DMS53 treated with DMSO at 0.1 percent for 48 hours (cell line): ENCODE data around the gene CAMTA1.

Experiments used
- DNase-seq: peaks from one replicate; lab custom pipeline; 2025; ENCODE audit not compliant: unreplicated experiment; lab: John Stamatoyannopoulos, UW

CAMTA1 gene

DNA sequence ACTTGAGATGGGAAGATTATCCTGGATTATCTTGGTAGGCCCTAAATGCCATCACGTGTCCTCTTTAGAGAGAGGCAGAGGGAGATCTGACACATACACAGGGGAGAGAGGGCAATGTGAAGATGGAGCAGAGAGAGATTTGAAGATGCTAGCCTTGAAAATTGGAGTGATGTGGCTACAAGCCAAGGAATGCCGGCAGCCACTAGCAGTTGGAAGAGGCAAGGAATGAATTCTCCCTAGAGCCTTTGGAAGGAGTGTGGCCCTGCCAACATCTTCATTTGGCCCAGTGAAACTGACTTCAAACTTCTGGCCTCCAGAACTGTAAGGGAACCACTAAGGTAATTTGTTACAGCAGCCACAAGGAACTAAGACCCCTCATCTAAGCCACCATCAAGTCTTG lies 8.9 kb upstream of the CAMTA1 start:
- no peak for DNase-seq

DNA sequence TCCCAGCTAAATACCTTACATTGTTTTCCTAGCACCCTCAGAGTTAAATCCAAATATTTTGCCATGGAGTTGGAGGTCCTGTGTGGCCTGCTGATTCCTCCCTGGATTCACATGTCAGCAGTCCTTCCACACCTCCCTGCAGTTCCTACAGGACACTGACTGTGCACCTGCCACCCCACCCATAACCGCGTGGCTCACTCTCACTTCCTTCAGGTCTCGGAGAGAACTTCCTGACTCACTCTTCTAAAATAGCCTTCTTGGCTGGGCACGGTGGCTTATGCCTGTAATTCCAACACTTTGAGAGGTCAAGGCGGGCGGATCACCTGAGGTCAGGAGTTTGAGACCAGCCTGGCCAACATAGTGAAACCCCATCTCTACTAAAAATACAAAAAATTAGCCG lies 8.4 kb upstream of the CAMTA1 start:
- no peak for DNase-seq

DNA sequence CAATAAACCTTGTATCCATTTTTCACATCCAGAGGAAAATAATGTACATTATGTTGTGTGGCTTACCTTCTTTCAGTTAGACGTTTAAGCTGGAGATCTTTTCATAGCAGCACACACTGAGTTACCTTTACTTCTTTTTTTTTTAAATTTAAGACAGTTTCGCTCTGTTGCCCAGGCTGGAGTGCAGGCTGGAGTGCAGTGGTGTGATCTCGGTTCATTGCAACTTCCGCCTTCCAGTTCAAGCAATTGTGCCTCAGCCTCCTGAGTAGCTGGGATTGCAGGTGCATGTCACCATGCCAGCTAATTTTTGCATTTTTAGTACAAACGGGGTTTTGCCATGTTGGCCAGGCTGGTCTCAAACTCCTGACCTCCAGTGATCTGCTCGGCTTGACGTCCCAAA lies 7.4 kb upstream of the CAMTA1 start:
- DNase-seq = no peak

GRCh38 chr1:6779089-6779805 lies 6.0 kb upstream of the CAMTA1 start:
- no peak for DNase-seq

- DNase-seq = no peak
Measured at GRCh38 chr1:6782151-6782550, 3.1 kb upstream of the CAMTA1 start.

DNA sequence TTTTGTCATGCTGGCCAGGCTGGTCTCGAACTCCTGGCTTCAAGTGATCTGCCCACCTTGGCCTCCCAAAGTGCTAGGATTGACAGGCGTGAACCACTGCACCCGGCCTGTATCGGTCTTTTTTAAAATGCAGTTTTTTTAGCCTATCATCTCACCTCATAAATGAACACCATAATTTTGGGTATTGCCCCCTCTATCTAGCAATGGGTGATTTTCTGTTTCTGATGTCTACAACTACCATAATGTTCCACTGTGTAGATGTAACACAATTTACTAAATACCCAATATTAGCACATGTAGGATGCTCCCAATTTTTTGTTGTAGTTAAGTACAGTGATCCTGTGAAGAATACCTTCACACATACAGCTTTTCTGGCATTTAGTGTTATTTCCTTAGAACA lies 2.0 kb upstream of the CAMTA1 start:
- no peak for DNase-seq

DNA sequence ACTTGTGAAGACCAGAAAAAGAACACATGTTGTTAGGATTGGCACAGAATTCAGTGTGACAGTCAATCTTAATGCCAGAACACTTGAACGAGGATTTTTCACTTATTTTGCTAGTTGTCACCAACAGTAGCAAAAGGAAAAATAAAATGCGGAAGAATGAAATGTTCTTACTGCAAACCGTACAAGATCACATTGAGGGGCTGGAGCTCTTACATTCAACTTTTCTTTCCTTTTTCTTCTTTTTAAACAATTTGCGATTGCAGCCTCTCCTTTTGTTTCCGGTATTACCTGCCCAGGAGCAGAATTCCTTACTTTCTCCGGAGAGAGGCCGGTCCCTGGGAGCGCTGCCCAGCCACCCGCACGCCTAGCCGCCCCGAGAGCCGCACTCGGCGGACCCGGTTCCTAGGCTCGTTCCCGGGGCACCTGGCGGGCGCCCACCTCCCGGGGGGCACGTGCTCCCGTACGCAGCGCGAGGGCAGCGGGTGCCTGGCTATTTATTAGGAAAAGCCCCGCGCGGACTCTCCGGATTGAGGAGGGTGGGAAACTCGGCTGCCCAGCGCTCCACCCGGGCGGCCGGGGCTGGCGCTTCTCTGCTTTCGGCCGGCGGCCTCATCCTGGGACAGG lies 1.2 kb upstream of the CAMTA1 start:
- peak; percentile 17 for DNase-seq

- DNase-seq = peak; percentile 99
Measured at GRCh38 chr1:6784560-6785317, 515 bp upstream of the CAMTA1 start.

DNA sequence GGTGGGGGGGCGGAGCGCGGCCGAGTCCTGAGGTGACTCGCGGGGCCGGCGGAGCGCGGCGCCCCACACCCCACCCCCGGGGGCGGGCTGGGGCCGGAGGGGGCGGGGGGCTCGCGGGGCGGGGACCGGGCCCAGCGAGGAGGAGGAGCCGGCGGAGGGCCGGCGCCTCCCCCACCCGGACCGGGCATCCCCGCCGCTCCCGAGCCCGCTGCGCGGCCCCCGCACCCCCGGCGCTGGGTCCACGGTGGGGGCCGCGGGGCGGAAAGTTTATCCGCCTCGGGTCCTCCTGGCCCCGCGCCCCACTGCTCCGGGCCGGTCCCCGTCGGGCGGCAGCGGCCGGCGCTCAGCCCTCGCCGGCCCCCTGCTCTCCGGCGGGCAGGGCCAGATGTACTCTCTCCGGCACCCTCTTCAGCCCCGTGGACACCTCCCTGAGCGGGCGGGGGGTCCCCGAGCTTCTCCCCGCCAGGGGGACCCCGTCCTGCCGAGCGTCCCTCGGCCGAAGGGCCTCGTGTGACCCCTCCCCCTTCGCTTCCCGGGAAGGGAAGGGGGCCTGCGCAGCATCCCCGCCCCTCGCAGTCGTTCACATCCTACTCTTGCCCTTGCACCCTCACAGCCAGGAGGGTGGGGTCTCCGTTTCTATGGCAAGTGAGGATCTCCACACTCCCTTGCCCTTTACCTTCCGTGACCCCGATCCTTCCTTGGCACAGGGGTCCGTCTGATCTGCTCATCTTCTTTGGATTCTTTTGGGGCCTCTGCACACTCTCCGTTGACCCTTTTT lies 663 bp downstream of the CAMTA1 start:
- DNase-seq = no peak

DNA sequence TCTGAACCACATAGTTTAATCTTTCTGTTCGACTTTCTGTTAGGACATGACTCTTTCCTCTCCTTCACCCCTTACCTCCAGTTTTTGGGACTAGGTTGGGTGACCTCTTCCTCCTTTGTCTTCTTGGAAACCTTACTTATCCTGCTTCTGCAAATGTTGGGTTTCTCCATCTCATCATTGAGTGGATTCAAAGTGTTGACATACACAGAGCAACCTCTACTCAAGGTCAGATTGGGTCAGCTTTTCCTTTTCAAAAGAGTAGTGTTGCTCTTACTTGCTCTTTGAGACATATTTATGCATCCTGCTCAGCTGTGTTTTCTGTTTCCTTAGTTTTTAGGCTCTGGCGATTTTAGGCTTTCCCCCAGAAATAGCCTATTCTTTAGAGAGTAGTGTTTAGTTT lies 3.7 kb downstream of the CAMTA1 start:
- no peak for DNase-seq

DNA sequence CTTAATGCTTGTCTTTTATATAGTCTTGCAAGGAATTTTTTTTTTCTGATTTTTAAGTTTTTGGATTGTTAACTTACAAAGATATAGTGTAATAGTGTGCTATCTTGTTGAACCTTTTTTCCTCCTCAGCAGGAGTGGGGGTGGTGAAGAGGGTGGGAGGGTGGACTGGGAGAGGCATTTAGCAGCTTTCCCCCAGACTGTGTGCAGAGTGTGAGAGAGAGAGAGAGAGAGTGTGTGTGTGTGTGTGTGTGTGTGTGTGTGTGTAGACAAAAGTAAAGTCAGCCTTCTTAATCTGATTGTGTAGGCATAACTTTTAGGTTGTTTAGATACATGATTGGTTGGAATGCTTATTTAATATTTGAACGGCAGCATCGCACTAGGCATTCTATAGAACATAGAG lies 4.9 kb downstream of the CAMTA1 start:
- no peak for DNase-seq

DNA sequence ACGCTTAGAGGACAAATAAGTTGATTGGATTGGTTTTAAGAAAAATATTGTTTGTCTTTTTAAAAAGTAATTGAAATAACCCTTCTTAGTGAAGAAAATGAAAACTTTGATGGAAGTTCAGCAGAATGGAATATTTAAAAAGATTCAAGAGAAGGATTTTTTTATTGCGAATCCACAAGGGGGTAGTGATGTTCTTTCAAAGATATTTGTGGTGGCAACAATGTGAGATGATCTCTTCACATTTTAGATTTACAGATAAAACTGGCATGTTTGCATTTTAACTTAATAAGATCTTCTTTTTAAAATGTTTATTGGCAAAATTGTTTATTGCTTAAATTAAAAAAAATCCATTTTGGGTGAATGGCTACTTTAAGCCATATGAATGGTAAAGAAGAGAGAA lies 8.9 kb downstream of the CAMTA1 start:
- peak; percentile 25 for DNase-seq

GRCh38 chr1:6795203-6795602 lies 9.9 kb downstream of the CAMTA1 start:
- no peak for DNase-seq

- no peak for DNase-seq
Measured at GRCh38 chr1:6795661-6796060, 10.4 kb downstream of the CAMTA1 start.

GRCh38 chr1:6796095-6796494 lies 10.8 kb downstream of the CAMTA1 start:
- DNase-seq = no peak

DNA sequence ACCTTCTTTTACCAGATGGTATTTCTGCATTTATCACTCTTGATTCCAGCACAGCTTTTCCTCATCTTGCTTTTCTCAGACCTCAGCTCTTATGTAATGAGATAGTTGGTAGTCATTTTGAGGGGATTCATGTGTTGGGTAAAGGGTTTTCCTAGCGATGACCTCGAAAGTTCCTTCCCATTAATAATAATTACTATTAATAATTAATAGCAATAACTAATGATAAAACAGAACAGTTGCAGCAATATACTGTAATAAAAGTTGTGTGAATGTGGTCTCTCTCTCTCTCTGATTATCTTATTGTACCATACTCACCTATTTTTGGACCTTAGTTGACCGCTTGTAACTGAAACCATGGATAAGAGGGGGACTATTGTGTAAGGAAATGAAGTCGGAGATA lies 14.2 kb downstream of the CAMTA1 start:
- DNase-seq = no peak

- no peak for DNase-seq
Measured at GRCh38 chr1:6800745-6801144, 15.5 kb downstream of the CAMTA1 start.

DNA sequence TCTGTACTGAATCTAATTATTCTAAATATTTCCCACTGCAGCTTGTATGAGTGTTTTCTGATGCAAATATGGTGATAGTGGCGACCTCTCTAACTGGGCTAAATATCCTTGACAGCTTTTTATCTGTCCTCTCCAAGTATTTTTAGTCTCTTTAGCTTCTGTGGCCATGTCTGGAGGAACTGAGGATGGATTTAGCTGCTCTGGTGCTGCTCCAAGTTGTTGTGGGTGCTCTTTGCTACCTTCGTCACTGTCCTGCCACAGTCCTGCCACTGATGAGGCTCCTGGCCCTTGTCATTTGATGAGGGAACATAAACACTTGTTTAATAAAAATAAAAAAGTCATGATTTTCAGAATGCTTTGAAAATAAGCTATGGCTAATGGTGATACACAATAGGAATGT lies 15.9 kb downstream of the CAMTA1 start:
- DNase-seq = no peak

DNA sequence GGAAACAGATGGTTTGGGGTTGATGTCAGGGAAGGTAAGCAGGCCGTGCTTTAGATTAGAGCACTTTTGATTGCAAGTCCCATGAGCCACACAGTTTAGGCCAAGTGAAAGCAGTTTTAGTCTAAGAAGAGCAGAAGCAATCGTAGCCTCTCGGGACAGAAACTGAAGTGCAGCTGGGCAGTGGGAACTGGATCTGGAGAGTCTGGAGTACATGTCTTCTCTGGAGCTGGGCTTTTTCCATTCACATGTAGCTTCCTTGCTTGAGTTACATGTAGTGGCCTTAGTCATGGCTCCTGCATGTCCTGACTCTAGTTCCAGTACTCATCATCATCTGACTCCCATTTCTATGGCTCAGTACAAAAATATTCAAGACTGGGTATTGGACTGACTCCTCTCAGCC lies 16.7 kb downstream of the CAMTA1 start:
- DNase-seq = no peak

GRCh38 chr1:6802454-6802853 lies 17.2 kb downstream of the CAMTA1 start:
- DNase-seq = no peak

DNA sequence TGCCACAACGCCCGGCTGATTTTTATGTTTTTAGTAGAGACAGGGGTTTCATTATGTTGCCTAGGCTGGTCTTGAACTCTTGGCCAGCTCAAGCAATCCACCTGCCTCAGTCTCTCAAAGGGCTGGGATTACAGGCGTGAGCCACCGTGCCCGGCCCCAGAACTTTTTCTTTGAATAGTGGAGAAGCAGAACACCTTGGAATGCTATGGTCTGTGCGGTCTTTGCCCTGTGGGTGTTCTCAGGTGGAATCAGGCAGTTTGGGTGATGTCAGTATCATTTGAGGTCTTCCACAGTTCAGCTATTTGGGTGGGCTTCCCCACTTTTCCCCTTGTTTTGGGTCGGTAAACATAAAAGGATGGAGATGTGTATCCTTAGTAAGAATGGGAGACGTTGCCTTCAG lies 17.6 kb downstream of the CAMTA1 start:
- DNase-seq = no peak

DNA sequence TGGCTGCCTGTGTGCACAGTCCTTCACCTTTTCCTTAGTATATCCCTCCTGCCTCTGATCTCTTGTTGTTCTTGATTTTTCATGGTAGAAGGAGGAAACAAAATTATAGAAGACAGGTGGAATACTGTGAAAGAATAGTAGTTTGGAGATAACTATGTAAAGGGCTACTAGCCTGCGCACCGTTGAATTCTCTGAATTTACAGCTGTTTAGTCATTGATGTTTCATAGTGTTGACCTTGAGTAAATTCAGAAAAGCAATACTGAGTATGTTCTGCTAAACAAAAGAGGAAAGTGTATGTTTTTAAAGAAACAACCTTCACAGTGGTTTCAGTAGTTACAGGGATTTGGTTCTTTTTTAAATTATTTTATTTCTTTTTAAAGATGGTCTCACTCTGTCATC lies 18.1 kb downstream of the CAMTA1 start:
- DNase-seq = no peak
